ENCODE measurements around the gene EXOSC7. TPM values are rescaled to one million over a fixed set of nuclear protein-coding genes. Genes with fewer than 3 reads are reported as not detected.
"Not testable (repeated sequence)": the region's sequence is repeated elsewhere in the genome, so short reads cannot be mapped to it uniquely, and the experiment has no call there.

Gene EXOSC7
- total and polyA plus RNA-seq, 9 of the 15 experiments (the other 6 are each of a cell fraction or from before 2014, with no cell fraction given) = 88.5 to 237 (median 112) TPM

DNA sequence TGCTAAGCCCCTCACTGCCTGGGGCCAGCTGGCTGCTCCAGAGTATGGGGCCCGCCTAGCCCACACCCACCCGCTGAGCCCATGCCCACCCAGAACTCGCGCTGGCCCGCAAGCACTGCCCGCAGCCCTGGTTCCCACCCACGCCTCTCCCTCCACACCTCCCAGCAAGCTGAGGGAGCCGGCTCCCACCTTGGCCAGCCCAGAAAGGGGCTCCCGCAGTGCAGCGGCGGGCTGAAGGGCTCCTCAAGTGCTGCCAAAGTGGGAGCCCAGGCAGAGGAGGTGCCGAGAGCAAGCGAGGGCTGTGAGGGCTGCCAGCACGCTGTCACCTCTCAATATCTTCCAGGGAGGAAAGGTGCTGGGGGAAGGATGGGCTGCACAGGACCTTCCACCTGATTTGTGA, 10.3 kb downstream of the EXOSC7 start:
- H3K4me3 ChIP-seq; FAIRE-seq; H3K9me3 ChIP-seq (replicated peaks; ENCODE audit: control insufficient read depth, insufficient read depth, low read depth, low read length); H3K4me1 ChIP-seq (replicated peaks in 1 of 2; ENCODE audit: control insufficient read depth in 2 of 2, insufficient read depth in 2 of 2, low read length in 2 of 2); H2AFZ ChIP-seq (ENCODE audit: low read depth, low read length); ATAC-seq; H3K9ac ChIP-seq (ENCODE audit: insufficient read depth in 1 of 2, low read depth in 2 of 2, low read length in 2 of 2); BruUV-seq (replicated peaks); DNase-seq (ENCODE audit: extremely low read depth in 1 of 4, low spot score in 3 of 4); H3K9me1 ChIP-seq (ENCODE audit: control insufficient read depth, insufficient read depth, low read length); H3K4me2 ChIP-seq (ENCODE audit: insufficient read depth, low read length); intact Hi-C loops (cut with micrococcal nuclease); CTCF ChIA-PET (ENCODE audit: low intra/inter-chr PET ratio); H3K27ac ChIP-seq (ENCODE audit: extremely low read depth, low read depth, low read length); in situ Hi-C loops (cut with MboI); H3K27me3 ChIP-seq (ENCODE audit: control insufficient read depth in 2 of 2, insufficient read depth in 2 of 2, low read length in 2 of 2): not testable (repeated sequence)
- POLR2A ChIA-PET = interaction anchor here (1.1 to 3.0 kb wide), 4 partner anchors 9 to 17 kb away, joined by 4 to 15 read pairs (median 10); partner anchors contain the start of genes EXOSC7 and ZDHHC3
- peaks cover 27% of the 10 kb centered on the region for H4K20me1 ChIP-seq (replicated peaks; ENCODE audit: control insufficient read depth, insufficient read depth, low read length)
- 89% methylated on average over 9 of the region's 14 CpGs for WGBS (ENCODE audit: insufficient coverage, low coverage, missing lambda C conversion rate)
- H3K79me2 ChIP-seq (ENCODE audit: control insufficient read depth, insufficient read depth, low read length) = peaks cover 79% of the 10 kb centered on the region
- TF ChIP-seq TRIM28 (IDR thresholded peaks at IDR 0.05) (peak; percentile 23; the same call in 1 of the 2 replicates), HLTF (IDR thresholded peaks at IDR 0.05) (peak; percentile 73; the same call in 1 of the 2 replicates)
- peaks cover 75% of the 10 kb centered on the region for H3K36me3 ChIP-seq (ENCODE audit: control insufficient read depth, insufficient read depth, low read length)

DNA sequence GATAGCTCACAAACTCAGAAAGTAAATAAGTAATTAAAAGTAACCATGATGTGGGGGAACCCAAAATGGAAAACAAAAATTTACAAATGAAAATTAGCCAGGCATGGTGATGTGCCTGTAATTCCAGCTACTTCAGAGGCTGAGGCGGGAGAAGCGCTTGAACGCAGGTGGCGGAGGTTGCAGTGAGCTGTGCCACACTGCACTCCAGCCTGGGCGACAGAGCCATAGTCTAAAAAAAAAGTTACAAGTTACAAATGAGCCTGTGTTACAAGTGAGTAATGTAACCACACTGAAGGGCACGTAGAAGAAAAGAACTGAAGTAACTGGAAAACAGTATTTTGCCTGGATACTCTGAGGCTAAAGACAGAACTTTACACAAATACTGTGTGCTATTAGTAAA, 11.3 kb downstream of the EXOSC7 start:
- peaks cover 0 to 3% of the 10 kb centered on the region in 2 experiments; a peak in 3 of 5 replicates for H3K4me1 ChIP-seq (replicated peaks in 1 of 2; ENCODE audit: control insufficient read depth in 2 of 2, insufficient read depth in 2 of 2, low read length in 2 of 2)
- no peak overlapping the region for H3K27ac ChIP-seq (ENCODE audit: extremely low read depth, low read depth, low read length)
- intact Hi-C loops (cut with micrococcal nuclease) (no loop called here), in situ Hi-C loops (cut with MboI) (no loop called here)
- H4K20me1 ChIP-seq (replicated peaks; ENCODE audit: control insufficient read depth, insufficient read depth, low read length) = peaks cover 19% of the 10 kb centered on the region; the same call in 1 of the 2 replicates
- peaks cover 8% of the 10 kb centered on the region for H3K9me1 ChIP-seq (ENCODE audit: control insufficient read depth, insufficient read depth, low read length)
- POLR2A ChIA-PET = interaction anchor here (0.7 to 3.0 kb wide), 6 partner anchors 10 to 136 kb away, joined by 3 to 15 read pairs (median 6); partner anchors contain the start of genes EXOSC7 and ZDHHC3
- H3K79me2 ChIP-seq (ENCODE audit: control insufficient read depth, insufficient read depth, low read length) = peaks cover 74% of the 10 kb centered on the region
- no peak overlapping the region for H3K4me3 ChIP-seq
- no peak for DNase-seq (ENCODE audit: extremely low read depth in 1 of 4, low spot score in 3 of 4)
- BruUV-seq (replicated peaks) = no TSS peak
- no peak overlapping the region for H2AFZ ChIP-seq (ENCODE audit: low read depth, low read length)
- H3K36me3 ChIP-seq (ENCODE audit: control insufficient read depth, insufficient read depth, low read length) = peaks cover 79% of the 10 kb centered on the region
- no peaks in the 10 kb centered on the region for H3K27me3 ChIP-seq (ENCODE audit: control insufficient read depth in 2 of 2, insufficient read depth in 2 of 2, low read length in 2 of 2)
- CTCF ChIA-PET (ENCODE audit: low intra/inter-chr PET ratio) = no interaction called here
- no peak overlapping the region for H3K9ac ChIP-seq (ENCODE audit: insufficient read depth in 1 of 2, low read depth in 2 of 2, low read length in 2 of 2)
- no peak for TF ChIP-seq NR1H2 (CRISPR knock-in tag; IDR thresholded peaks at IDR 0.05)
- no peak for TF ChIP-seq ZNF354B (CRISPR knock-in tag; IDR thresholded peaks at IDR 0.05)
- no peak for TF ChIP-seq FOXJ2 (tag; IDR thresholded peaks at IDR 0.05)
- TF ChIP-seq MTA2 (IDR thresholded peaks at IDR 0.05; ENCODE audit: low read depth) = no peak
- H3K4me2 ChIP-seq (ENCODE audit: insufficient read depth, low read length) = no peak overlapping the region
- ATAC-seq = no peak
- 95% methylated on average over 6 of the region's 6 CpGs for WGBS (ENCODE audit: insufficient coverage, low coverage, missing lambda C conversion rate)
- H3K9me3 ChIP-seq (replicated peaks; ENCODE audit: control insufficient read depth, insufficient read depth, low read depth, low read length) = 0 out of 2 replicates have a peak, but pooled peaks cover 2% of the 10 kb centered on the region
- no peak for FAIRE-seq

All from K562 (cell line).